H9 (cell line): ENCODE data around the gene DEAF1. TPM values are rescaled to one million over a fixed set of nuclear protein-coding genes. Genes with fewer than 3 reads are reported as not detected.

ENCODE experiments used
- DNase-seq: peaks from one replicate; pipeline ENCODE4 v3.0.0-alpha.2; 2017
- H2AFZ ChIP-seq: one replicate; pipeline ENCODE4 v1.6.1; 2013; ENCODE audit warnings: mild to moderate bottlenecking, low read length, control low read depth, moderate library complexity
- H2AK5ac ChIP-seq: 2 replicates; pipeline ENCODE4 v1.6.1; 2013; ENCODE audit warnings: low read length, control low read depth, mixed read lengths; ENCODE audit not compliant: insufficient read length
- H2BK120ac ChIP-seq: one replicate; pipeline ENCODE4 v1.6.1; 2013; ENCODE audit warnings: low read depth, mild to moderate bottlenecking, low read length, control low read depth, inconsistent platforms; ENCODE audit not compliant: poor library complexity, severe bottlenecking
- H2BK12ac ChIP-seq: 2 replicates; pipeline ENCODE4 v1.6.1; 2013; ENCODE audit warnings: low read length, control low read depth, mixed read lengths, low read depth; ENCODE audit not compliant: insufficient read length
- H2BK15ac ChIP-seq: 2 replicates; pipeline ENCODE4 v1.6.1; 2013; ENCODE audit warnings: low read depth, low read length, control low read depth
- H2BK20ac ChIP-seq: one replicate; pipeline ENCODE4 v1.6.1; 2013; ENCODE audit warnings: low read depth, mild to moderate bottlenecking, low read length, control low read depth, inconsistent platforms; ENCODE audit not compliant: poor library complexity, severe bottlenecking
- H2BK5ac ChIP-seq: 2 replicates; pipeline ENCODE4 v1.6.1; 2013; ENCODE audit warnings: low read length, control low read depth, mixed read lengths; ENCODE audit not compliant: insufficient read length
- H3K14ac ChIP-seq: 2 replicates; pipeline ENCODE4 v1.6.1; 2013; ENCODE audit warnings: low read length, control low read depth; ENCODE audit not compliant: insufficient read depth
- H3K18ac ChIP-seq: 2 replicates; pipeline ENCODE4 v1.6.1; 2013; ENCODE audit warnings: low read depth, mild to moderate bottlenecking, mixed read lengths, low read length, control low read depth; ENCODE audit not compliant: insufficient read length
- H3K23ac ChIP-seq: 2 replicates; pipeline ENCODE4 v1.6.1; 2013; ENCODE audit warnings: low read length, control low read depth, mixed read lengths, low read depth; ENCODE audit not compliant: insufficient read length
- H3K23me2 ChIP-seq: 2 replicates; pipeline ENCODE4 v1.6.1; 2013; ENCODE audit warnings: low read depth, mild to moderate bottlenecking, mixed read lengths, low read length, control low read depth; ENCODE audit not compliant: insufficient read length, poor library complexity, severe bottlenecking
- H3K27ac ChIP-seq: 2 replicates; pipeline ENCODE4 v1.5.1; 2013; ENCODE audit warnings: low read length, control low read depth, mixed read lengths, low read depth; ENCODE audit not compliant: insufficient read length
- H3K27me3 ChIP-seq: 2 replicates; pipeline ENCODE4 v1.6.1; 2013; ENCODE audit warnings: low read length, control low read depth, inconsistent platforms; ENCODE audit not compliant: insufficient read depth
- H3K4ac ChIP-seq: 2 replicates; pipeline ENCODE4 v1.6.1; 2013; ENCODE audit warnings: low read depth, mild to moderate bottlenecking, control low read depth, inconsistent platforms, low read length, moderate library complexity
- H3K4me1 ChIP-seq: 2 replicates; pipeline ENCODE4 v1.6.1; 2013; ENCODE audit warnings: low read length, control low read depth, inconsistent platforms; ENCODE audit not compliant: insufficient read depth
- H3K4me2 ChIP-seq: 2 replicates; pipeline ENCODE4 v1.6.1; 2013; ENCODE audit warnings: low read length, control low read depth, mixed read lengths; ENCODE audit not compliant: insufficient read length, insufficient read depth
- H3K56ac ChIP-seq: 2 replicates; pipeline ENCODE4 v1.6.1; 2013; ENCODE audit warnings: low read depth, mild to moderate bottlenecking, mixed read lengths, low read length, control low read depth; ENCODE audit not compliant: insufficient read length
- H3K79me1 ChIP-seq: 2 replicates; pipeline ENCODE4 v1.6.1; 2013; ENCODE audit warnings: low read depth, mild to moderate bottlenecking, moderate library complexity, low read length, control low read depth, inconsistent platforms; ENCODE audit not compliant: insufficient read depth, poor library complexity, severe bottlenecking
- H3K79me2 ChIP-seq: 2 replicates; pipeline ENCODE4 v1.6.1; 2013; ENCODE audit warnings: low read length, control low read depth, inconsistent platforms; ENCODE audit not compliant: insufficient read depth
- H3K9ac ChIP-seq: 2 replicates; pipeline ENCODE4 v1.6.1; 2013; ENCODE audit warnings: low read length, control low read depth, mixed read lengths; ENCODE audit not compliant: insufficient read length; ENCODE audit errors: extremely low read depth
- H3K9me3 ChIP-seq: one replicate; pipeline ENCODE4 v1.6.1; 2013; ENCODE audit warnings: low read depth, low read length, inconsistent platforms; ENCODE audit not compliant: control insufficient read depth
- H3T11ph ChIP-seq: one replicate; pipeline ENCODE4 v1.6.1; 2013; ENCODE audit warnings: mild to moderate bottlenecking, low read length, control low read depth, inconsistent platforms
- H4K20me1 ChIP-seq: one replicate; pipeline ENCODE4 v1.6.1; 2013; ENCODE audit not compliant: control insufficient read depth, insufficient read length, insufficient read depth
- H4K5ac ChIP-seq: 2 replicates; pipeline ENCODE4 v1.6.1; 2013; ENCODE audit warnings: low read depth, mild to moderate bottlenecking, mixed read lengths, low read length, control low read depth; ENCODE audit not compliant: insufficient read length
- H4K8ac ChIP-seq: replicated peaks from 2 replicates; pipeline ENCODE4 v1.6.1; 2013; ENCODE audit warnings: low read length, control low read depth, mixed read lengths, low read depth; ENCODE audit not compliant: insufficient read length
- H4K91ac ChIP-seq: 2 replicates; pipeline ENCODE4 v1.6.1; 2013; ENCODE audit warnings: low read depth, mild to moderate bottlenecking, moderate library complexity, mixed read lengths, low read length, control low read depth; ENCODE audit not compliant: insufficient read length
- H3K27ac Mint-ChIP-seq, 3 experiments: 2 replicates in 2 of 3; 3 replicates in 1 of 3; pipeline ENCODE4 v1.8.0; 2020 to 2021; ENCODE audit warnings: mixed read lengths in 3 of 3, mild to moderate bottlenecking in 1 of 3, moderate library complexity in 1 of 3
- H3K27me3 Mint-ChIP-seq: 2 replicates; pipeline ENCODE4 v1.8.0; 2021; ENCODE audit warnings: low read depth, mild to moderate bottlenecking, moderate library complexity, mixed read lengths
- H3K36me3 Mint-ChIP-seq, 3 experiments: 2 replicates in 2 of 3; 3 replicates in 1 of 3; pipeline ENCODE4 v1.8.0; 2020 to 2021; ENCODE audit warnings: low read depth in 3 of 3, mixed read lengths in 3 of 3; ENCODE audit not compliant: insufficient read depth in 1 of 3
- H3K4me1 Mint-ChIP-seq, 2 experiments: 2 replicates each; pipeline ENCODE4 v1.8.0; 2020; ENCODE audit warnings: mixed read lengths in 2 of 2
- H3K4me3 Mint-ChIP-seq, 2 experiments: 2 replicates in 1 of 2; 3 replicates in 1 of 2; pipeline ENCODE4 v1.8.0; 2020 to 2021; ENCODE audit warnings: mild to moderate bottlenecking in 2 of 2, mixed read lengths in 2 of 2, moderate library complexity in 1 of 2
- H3K9me3 Mint-ChIP-seq, 2 experiments: 2 replicates in 1 of 2; 3 replicates in 1 of 2; pipeline ENCODE4 v1.8.0; 2020; ENCODE audit warnings: mild to moderate bottlenecking in 2 of 2, mixed read lengths in 2 of 2, moderate library complexity in 1 of 2
- WGBS: extraction: QIAGEN DNeasy Blood & Tissue Kit; methylation state at CpG from one replicate; pipeline ENCODE4 v1.1.7; 2013; ENCODE audit warnings: missing lambda C conversion rate, low lambda C conversion rate, mixed read lengths; ENCODE audit not compliant: insufficient read length; ENCODE audit errors: extremely low coverage; 5-methylcytosine and 5-hydroxymethylcytosine counted together
- total RNA-seq: library from RNA; stranded (reverse); gene quantifications from 2 replicates; pipeline ENCODE4 v1.2.1, GENCODE V29; 2021
- TF ChIP-seq, protein P1 (sequence below): fragments of 200-600 bp; sonication (generic); conservative IDR thresholded peaks from 3 replicates; pipeline ENCODE4 v1.8.0; 2021; ENCODE audit warnings: antibody characterized with exemption, mild to moderate bottlenecking

The DEAF1 gene
- total RNA-seq, 1 experiment from 2014 or later = 67.3 TPM

- Histone ChIP-seq H3K4me1 (no peaks in the 10 kb centered on the region), H4K5ac (no peak overlapping the region), H2BK12ac (no peak overlapping the region), H3K23me2 (no peaks in the 10 kb centered on the region), H3K79me2 (no peaks in the 10 kb centered on the region), H4K91ac (no peak overlapping the region), H4K20me1 (peaks cover 3% of the 10 kb centered on the region), H3K9ac (no peak overlapping the region), H3K9me3 (no peaks in the 10 kb centered on the region), H3K79me1 (no peaks in the 10 kb centered on the region), H3T11ph (no peak overlapping the region), H3K4ac (no peak overlapping the region), H3K27ac (no peak overlapping the region), H3K18ac (no peak overlapping the region), H2BK120ac (no peak overlapping the region), H3K27me3 (no peaks in the 10 kb centered on the region), H2BK15ac (no peak overlapping the region), H3K23ac (no peak overlapping the region), H2AK5ac (no peak overlapping the region), H2BK20ac (no peak overlapping the region), H4K8ac (no peak overlapping the region), H3K14ac (no peak overlapping the region), H3K56ac (no peak overlapping the region), H2AFZ (no peak overlapping the region), H2BK5ac (no peak overlapping the region), H3K4me2 (no peak overlapping the region)
- peaks cover 39 to 71% (median 71%) of the 10 kb centered on the region in 3 experiments; a peak in 6 of 7 replicates for H3K36me3 Mint-ChIP-seq
- no peaks in the 10 kb centered on the region for H3K4me1 Mint-ChIP-seq
- no peaks in the 10 kb centered on the region; a peak in 1 of 5 replicates for H3K9me3 Mint-ChIP-seq
- no peak overlapping the region for H3K4me3 Mint-ChIP-seq
- H3K27ac Mint-ChIP-seq = peak overlapping the region in 1 of 3 experiments; percentile 45; a peak in 2 of 7 replicates
- no CpG with 5 or more reads among the region's 23 CpGs for WGBS
- H3K27me3 Mint-ChIP-seq = 0 out of 2 replicates have a peak, but pooled peaks cover 2% of the 10 kb centered on the region
- TF ChIP-seq, protein P1, sequence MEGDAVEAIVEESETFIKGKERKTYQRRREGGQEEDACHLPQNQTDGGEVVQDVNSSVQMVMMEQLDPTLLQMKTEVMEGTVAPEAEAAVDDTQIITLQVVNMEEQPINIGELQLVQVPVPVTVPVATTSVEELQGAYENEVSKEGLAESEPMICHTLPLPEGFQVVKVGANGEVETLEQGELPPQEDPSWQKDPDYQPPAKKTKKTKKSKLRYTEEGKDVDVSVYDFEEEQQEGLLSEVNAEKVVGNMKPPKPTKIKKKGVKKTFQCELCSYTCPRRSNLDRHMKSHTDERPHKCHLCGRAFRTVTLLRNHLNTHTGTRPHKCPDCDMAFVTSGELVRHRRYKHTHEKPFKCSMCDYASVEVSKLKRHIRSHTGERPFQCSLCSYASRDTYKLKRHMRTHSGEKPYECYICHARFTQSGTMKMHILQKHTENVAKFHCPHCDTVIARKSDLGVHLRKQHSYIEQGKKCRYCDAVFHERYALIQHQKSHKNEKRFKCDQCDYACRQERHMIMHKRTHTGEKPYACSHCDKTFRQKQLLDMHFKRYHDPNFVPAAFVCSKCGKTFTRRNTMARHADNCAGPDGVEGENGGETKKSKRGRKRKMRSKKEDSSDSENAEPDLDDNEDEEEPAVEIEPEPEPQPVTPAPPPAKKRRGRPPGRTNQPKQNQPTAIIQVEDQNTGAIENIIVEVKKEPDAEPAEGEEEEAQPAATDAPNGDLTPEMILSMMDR = no peak
- DNase-seq = no peak
Observed at GRCh38 chr11:601573-602245, 93.3 kb downstream of the DEAF1 start.
